Measurements from ENCODE around the gene TBC1D3D. TPM values are rescaled to one million over a fixed set of nuclear protein-coding genes. Genes with fewer than 3 reads are reported as not detected.
"Not testable (repeated sequence)": the region's sequence is repeated elsewhere in the genome, so short reads cannot be mapped to it uniquely, and the experiment has no call there.

The TBC1D3D gene
- 1 to 10 TPM in 1 of 4 donors, not detected in 3; 1.7 TPM for total RNA-seq

DNA sequence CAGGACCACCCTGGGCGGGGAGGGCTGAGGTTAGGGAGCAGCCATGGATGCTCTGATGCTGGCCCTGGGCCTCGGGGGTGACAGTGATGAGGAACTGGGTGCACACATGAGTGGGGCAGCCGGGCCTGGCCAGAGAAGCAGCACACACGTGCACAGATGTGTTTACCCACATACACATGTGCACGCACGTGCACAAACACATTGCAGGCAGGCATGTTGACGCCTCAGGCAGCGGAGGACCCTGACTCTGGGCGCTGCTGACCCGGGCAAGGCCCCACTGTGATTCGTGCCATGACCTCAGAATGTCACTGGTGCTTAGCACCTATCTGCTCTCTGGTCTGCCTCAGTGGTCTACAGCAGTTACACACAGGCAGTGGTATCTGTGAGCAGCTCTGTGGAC lies at the start of gene TBC1D3D:
Gene TBC1D3D (plus strand): TSS at position 301 of the 400 bp plus-strand sequence. CDS start 1,585 bp downstream, outside the sequence.
- not testable (repeated sequence) for H3K27ac ChIP-seq, H3K4me3 ChIP-seq, DNase-seq, H3K27me3 ChIP-seq, H3K9me3 ChIP-seq, H3K36me3 ChIP-seq, H3K4me1 ChIP-seq

DNA sequence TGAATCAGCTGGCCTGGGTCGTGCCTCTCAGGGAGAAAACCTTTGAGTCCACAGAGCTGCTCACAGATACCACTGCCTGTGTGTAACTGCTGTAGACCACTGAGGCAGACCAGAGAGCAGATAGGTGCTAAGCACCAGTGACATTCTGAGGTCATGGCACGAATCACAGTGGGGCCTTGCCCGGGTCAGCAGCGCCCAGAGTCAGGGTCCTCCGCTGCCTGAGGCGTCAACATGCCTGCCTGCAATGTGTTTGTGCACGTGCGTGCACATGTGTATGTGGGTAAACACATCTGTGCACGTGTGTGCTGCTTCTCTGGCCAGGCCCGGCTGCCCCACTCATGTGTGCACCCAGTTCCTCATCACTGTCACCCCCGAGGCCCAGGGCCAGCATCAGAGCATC lies 14.8 kb upstream of the TBC1D3D start, which contains the start of gene TBC1D3L:
Gene TBC1D3L (minus strand): TSS at position 101 of the 400 bp plus-strand sequence. CDS start 1,540 bp downstream, outside the sequence.
- DNase-seq, H3K9me3 ChIP-seq, H3K4me1 ChIP-seq, H3K36me3 ChIP-seq, H3K4me3 ChIP-seq, H3K27me3 ChIP-seq, H3K27ac ChIP-seq: not testable (repeated sequence)

Other genes starting within 250 kb of the TBC1D3D start
- gene TBC1D3K, start 79.6 kb upstream of the TBC1D3D start, total RNA-seq: under 1 TPM in 1 of 4 donors, not detected in 3; 0.76 TPM
- gene TBC1D3L, start 14.9 kb upstream of the TBC1D3D start, total RNA-seq: 10 to 100 TPM; 19.1 to 60.9 (median 41.7) TPM
- 1 to 10 TPM in 1 of 4 donors, not detected in 3; 1.0 TPM for gene TBC1D3C, start 64.7 kb downstream of the TBC1D3D start, total RNA-seq
- not detected for gene TBC1D3E, start 124.0 kb downstream of the TBC1D3D start, total RNA-seq
- not detected for gene TBC1D3, start 188.6 kb downstream of the TBC1D3D start, total RNA-seq

Measured in Peyer's patch (tissue), 4 donors.